NB4 (cell line): Measurements from ENCODE around the gene BIRC3.

Experiments
- DNase-seq: peaks from one replicate; pipeline ENCODE4 v3.0.0; 2010; ENCODE audit warnings: low read depth
- H3K4me3 ChIP-seq: one replicate; pipeline ENCODE4 v1.5.1; 2011; ENCODE audit warnings: mild to moderate bottlenecking, low read depth, low read length, moderate library complexity
- MYC ChIP-seq: IDR thresholded peaks from 2 replicates; pipeline ENCODE4 v1.6.1; 2011; ENCODE audit warnings: low read depth, low read length
- POLR2A ChIP-seq: IDR thresholded peaks from 2 replicates; pipeline ENCODE4 v1.6.1; 2011; ENCODE audit warnings: mild to moderate bottlenecking; ENCODE audit not compliant: insufficient read length; ENCODE audit errors: extremely low read depth
- TF ChIP-seq, protein P1 (sequence below): IDR thresholded peaks from 2 replicates; pipeline ENCODE4 v1.6.1; 2011; ENCODE audit warnings: low read depth, low read length
- TF ChIP-seq, protein P2 (sequence below): IDR thresholded peaks from one replicate; pipeline ENCODE4 v1.5.1; 2012; ENCODE audit warnings: low read depth, low read length

BIRC3 gene

DNA sequence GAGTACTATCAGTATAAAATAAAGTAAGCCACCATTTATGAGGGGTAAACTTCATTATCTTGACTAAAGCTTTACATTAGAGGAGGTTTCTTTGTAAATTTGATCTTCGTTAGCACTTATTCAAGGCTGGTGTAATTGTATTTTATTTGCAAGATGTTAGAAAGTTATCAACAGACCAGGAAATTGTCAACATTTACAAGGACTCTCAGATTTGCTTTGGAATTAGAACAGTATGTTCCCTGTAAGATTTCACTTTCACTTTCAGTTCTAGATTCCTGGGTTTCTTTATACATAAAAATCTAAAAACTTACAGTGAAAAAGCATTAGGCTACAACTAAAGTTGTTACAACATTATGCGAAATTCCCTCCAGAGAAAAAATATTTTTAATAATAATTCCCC, 4.6 kb upstream of the BIRC3 start:
- TF ChIP-seq, protein P1, sequence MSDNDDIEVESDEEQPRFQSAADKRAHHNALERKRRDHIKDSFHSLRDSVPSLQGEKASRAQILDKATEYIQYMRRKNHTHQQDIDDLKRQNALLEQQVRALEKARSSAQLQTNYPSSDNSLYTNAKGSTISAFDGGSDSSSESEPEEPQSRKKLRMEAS, result no peak
- TF ChIP-seq POLR2A, result no peak
- TF ChIP-seq, protein P2, sequence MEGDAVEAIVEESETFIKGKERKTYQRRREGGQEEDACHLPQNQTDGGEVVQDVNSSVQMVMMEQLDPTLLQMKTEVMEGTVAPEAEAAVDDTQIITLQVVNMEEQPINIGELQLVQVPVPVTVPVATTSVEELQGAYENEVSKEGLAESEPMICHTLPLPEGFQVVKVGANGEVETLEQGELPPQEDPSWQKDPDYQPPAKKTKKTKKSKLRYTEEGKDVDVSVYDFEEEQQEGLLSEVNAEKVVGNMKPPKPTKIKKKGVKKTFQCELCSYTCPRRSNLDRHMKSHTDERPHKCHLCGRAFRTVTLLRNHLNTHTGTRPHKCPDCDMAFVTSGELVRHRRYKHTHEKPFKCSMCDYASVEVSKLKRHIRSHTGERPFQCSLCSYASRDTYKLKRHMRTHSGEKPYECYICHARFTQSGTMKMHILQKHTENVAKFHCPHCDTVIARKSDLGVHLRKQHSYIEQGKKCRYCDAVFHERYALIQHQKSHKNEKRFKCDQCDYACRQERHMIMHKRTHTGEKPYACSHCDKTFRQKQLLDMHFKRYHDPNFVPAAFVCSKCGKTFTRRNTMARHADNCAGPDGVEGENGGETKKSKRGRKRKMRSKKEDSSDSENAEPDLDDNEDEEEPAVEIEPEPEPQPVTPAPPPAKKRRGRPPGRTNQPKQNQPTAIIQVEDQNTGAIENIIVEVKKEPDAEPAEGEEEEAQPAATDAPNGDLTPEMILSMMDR, result no peak
- no peak for TF ChIP-seq MYC
- DNase-seq, result no peak
- peak overlapping the region; percentile 16 for H3K4me3 ChIP-seq

DNA sequence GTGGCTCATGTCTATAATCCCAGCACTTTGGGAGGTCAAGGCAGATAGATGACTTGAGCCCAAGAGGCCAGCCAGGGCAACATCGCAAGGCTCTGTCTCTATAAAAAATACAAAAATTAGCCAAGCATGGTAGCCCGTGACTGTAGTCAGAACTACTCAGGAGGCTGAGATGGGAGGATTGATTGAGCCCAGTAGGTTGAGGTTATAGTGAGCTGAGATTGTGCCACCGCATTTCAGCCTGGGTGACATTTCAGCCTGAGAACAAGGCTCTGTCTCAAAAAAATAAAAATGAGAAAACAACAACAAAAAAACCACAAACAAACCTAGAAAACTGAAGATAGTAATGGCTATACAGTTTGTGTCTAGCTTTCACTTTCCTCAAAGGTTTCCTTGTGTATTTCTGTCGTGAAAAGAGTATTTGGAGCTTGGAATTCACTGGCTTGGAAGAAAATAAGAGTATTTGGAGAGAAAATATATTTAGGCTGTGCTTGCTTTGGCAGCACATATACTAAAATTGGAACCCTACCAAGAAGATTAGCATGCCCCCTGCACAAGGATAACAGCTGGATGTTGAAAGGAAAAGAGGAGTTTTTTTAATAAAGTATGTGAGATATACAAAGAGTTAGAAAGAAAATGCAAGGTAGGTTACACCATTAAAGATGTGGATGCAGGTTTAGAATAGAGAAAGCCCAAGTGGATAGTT, 3.9 kb upstream of the BIRC3 start:
- H3K4me3 ChIP-seq, result no peak overlapping the region
- DNase-seq, result no peak
- TF ChIP-seq, protein P1, result no peak
- TF ChIP-seq MYC (no peak), POLR2A (no peak)
- TF ChIP-seq, protein P2, result no peak

DNA sequence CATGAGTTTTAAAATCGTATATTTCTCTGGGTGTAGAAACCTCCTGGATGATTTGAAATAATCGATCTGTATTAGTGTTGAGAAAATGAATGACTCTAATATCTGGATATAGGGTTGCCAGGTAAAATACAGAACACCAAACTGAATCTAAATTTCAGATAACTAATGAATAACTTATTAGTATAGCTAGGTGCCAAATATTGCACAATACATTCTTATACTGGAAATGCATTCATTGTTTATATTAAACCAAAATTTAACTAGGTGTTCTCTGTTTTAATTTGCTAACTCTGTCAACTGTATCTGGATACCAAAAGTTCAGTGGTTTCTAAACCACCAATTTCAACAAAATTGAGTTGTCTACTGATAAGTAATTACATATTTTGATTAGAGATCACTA, 2.5 kb upstream of the BIRC3 start:
- no peak for TF ChIP-seq POLR2A
- TF ChIP-seq, protein P2, result no peak
- TF ChIP-seq, protein P1, result no peak
- no peak for TF ChIP-seq MYC
- no peak for DNase-seq
- no peak overlapping the region for H3K4me3 ChIP-seq

DNA sequence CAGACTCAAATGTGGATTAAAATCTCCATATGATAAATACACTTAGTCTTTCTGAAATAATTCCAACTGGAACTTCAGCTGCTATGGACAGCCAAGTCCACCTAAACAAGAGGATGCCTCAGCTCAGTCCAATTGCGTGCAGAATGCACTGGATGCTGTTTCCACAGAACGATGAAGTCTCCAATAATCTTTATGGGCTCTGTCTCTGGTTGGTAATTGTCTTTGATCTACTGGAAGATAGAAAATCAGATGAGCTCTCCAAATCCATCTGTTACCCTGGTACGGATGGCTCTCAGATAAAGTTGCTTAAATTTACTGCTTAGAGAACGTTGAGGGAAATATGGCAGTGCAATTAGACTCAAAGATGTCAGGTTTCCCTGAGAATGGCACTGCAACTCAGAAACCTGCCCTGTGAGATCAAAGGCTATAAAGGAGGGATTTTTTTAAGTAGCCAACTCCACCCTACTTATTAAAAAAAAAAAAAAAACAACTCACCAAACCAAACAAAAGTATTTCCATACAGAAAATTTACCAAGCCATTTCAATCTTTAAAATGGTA, 859 bp upstream of the BIRC3 start:
- no peak overlapping the region for H3K4me3 ChIP-seq
- TF ChIP-seq, protein P2, result no peak
- TF ChIP-seq, protein P1, result no peak
- TF ChIP-seq POLR2A (no peak), MYC (no peak)
- DNase-seq, result no peak

DNA sequence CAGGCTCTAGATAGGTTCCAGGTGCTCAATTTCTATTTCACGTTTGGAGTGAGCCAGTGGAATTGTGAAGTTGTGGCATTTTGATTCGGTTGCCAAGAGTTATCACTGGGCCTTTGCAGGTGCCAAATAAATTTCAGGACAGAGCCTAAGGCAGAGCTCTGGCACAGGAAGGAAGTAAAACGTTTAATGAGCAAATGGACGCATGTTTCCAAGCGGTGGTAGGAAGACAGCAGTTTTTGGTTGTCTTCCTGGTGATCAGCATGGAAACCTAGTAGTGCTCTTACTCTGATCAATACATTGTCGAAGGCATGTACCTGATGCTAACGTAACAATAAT, 452 bp downstream of the BIRC3 start:
- DNase-seq, result no peak
- peak overlapping the region; percentile 60 for H3K4me3 ChIP-seq
- TF ChIP-seq POLR2A (no peak), MYC (no peak)

DNA sequence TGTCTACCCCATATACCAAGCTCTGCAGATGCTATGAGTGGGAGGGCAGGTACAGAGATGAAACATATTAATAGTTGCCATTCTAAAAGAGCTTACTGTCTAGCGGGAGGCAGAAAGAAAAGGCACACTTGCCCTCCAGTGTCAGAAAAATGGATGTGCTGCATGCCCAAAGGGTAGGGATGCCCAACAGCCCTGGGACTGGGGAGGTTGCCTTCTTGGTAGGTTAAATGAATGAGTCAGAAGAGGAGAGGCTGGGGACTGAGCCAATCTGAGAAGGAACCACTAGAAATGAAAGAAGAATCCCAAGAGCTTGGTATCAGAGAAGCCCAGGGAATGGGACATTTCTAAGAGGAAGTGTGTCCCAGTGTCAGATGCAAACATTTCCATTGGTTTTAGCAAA, 1.2 kb downstream of the BIRC3 start:
- no peak overlapping the region for H3K4me3 ChIP-seq
- DNase-seq, result no peak
- TF ChIP-seq, protein P1, result no peak
- TF ChIP-seq, protein P2, result no peak
- TF ChIP-seq MYC (no peak), POLR2A (no peak)
